Neural cell (in vitro differentiated cells): Measurements from ENCODE around the gene GFER. TPM values are rescaled to one million over a fixed set of nuclear protein-coding genes. Genes with fewer than 3 reads are reported as not detected.

Experiments used
- H2AFZ ChIP-seq: fragments of 200-600, 300-800 bp; sonication (generic), shearing (Covaris generic); 2 replicates; pipeline ENCODE4 v1.6.0; 2014; ENCODE audit warnings: low read depth, mild to moderate bottlenecking, antibody characterized with exemption, low read length, moderate library complexity
- H3F3A ChIP-seq: fragments of 200-600 bp; shearing (Covaris generic); 2 replicates; pipeline ENCODE4 v1.6.1; 2016; ENCODE audit warnings: mild to moderate bottlenecking, moderate library complexity, mixed read lengths, antibody characterized with exemption, low read length; ENCODE audit not compliant: insufficient read depth, poor library complexity, severe bottlenecking
- H3K27ac ChIP-seq: fragments of 200-600, 300-800 bp; sonication (generic), shearing (Covaris generic); 2 replicates; pipeline ENCODE4 v1.5.1; 2014; ENCODE audit warnings: mild to moderate bottlenecking, low read length, moderate library complexity
- H3K27me3 ChIP-seq: fragments of 300-800, 200-600 bp; sonication (generic), shearing (Covaris generic); 2 replicates; pipeline ENCODE4 v1.6.0; 2014; ENCODE audit warnings: mild to moderate bottlenecking, low read depth, low read length, moderate library complexity; ENCODE audit not compliant: insufficient read depth
- H3K36me3 ChIP-seq: fragments of 300-800, 200-600 bp; sonication (generic), shearing (Covaris generic); 2 replicates; pipeline ENCODE4 v1.5.1; 2014; ENCODE audit warnings: mild to moderate bottlenecking, antibody characterized with exemption, low read length, moderate library complexity; ENCODE audit not compliant: insufficient read depth
- H3K4me2 ChIP-seq: fragments of 300-800, 200-600 bp; sonication (generic), shearing (Covaris generic); 2 replicates; pipeline ENCODE4 v1.6.0; 2014; ENCODE audit warnings: mild to moderate bottlenecking, low read length
- H3K4me3 ChIP-seq: fragments of 300-800, 200-600 bp; sonication (generic), shearing (Covaris generic); 2 replicates; pipeline ENCODE4 v1.5.1; 2014; ENCODE audit warnings: mild to moderate bottlenecking, low read length, moderate library complexity
- H3K79me2 ChIP-seq: fragments of 200-600 bp; shearing (Covaris generic); replicated peaks from 2 replicates; pipeline ENCODE4 v1.6.0; 2014; ENCODE audit warnings: mild to moderate bottlenecking, low read length, moderate library complexity; ENCODE audit not compliant: insufficient read depth
- H3K9ac ChIP-seq: fragments of 300-800, 200-600 bp; sonication (generic), shearing (Covaris generic); 2 replicates; pipeline ENCODE4 v1.6.1; 2016; ENCODE audit warnings: mild to moderate bottlenecking, low read length, mixed read lengths
- H3K9me2 ChIP-seq: fragments of 200-600 bp; shearing (Covaris generic); 2 replicates; pipeline ENCODE4 v1.6.1; 2016; ENCODE audit warnings: mild to moderate bottlenecking, low read length, mixed read lengths; ENCODE audit not compliant: insufficient read depth
- H3K9me3 ChIP-seq: fragments of 200-600, 300-800 bp; sonication (generic), shearing (Covaris generic); 2 replicates; pipeline ENCODE4 v1.6.1; 2016; ENCODE audit warnings: mild to moderate bottlenecking, mixed run types, low read length, moderate library complexity, mixed read lengths
- H4K20me1 ChIP-seq: fragments of 200-600 bp; shearing (Covaris generic); 2 replicates; pipeline ENCODE4 v1.6.1; 2016; ENCODE audit warnings: mild to moderate bottlenecking, mixed run types; ENCODE audit not compliant: insufficient read depth
- EP300 ChIP-seq: fragments of 450-650 bp; conservative IDR thresholded peaks from 2 replicates; pipeline ENCODE4 v1.6.1; 2014; ENCODE audit warnings: antibody characterized with exemption, mild to moderate bottlenecking, moderate library complexity; ENCODE audit not compliant: poor library complexity, severe bottlenecking
- EZH2 ChIP-seq: fragments of 200-600, 300-800 bp; shearing (Covaris generic), sonication (generic); IDR thresholded peaks from 2 replicates; pipeline ENCODE4 v1.6.1; 2014; ENCODE audit warnings: antibody characterized with exemption, low read length, borderline replicate concordance, mild to moderate bottlenecking; ENCODE audit not compliant: insufficient read depth, poor library complexity, severe bottlenecking
- MXI1 ChIP-seq: fragments of 450-650 bp; conservative IDR thresholded peaks from 2 replicates; pipeline ENCODE4 v1.6.1; 2014; ENCODE audit warnings: antibody characterized with exemption, mild to moderate bottlenecking; ENCODE audit not compliant: poor library complexity, severe bottlenecking
- POLR2AphosphoS5 ChIP-seq: IDR thresholded peaks from 2 replicates; pipeline ENCODE4 v1.6.1; 2012
- RAD21 ChIP-seq: fragments of 450-650 bp; conservative IDR thresholded peaks from 2 replicates; pipeline ENCODE4 v1.6.1; 2014; ENCODE audit warnings: antibody characterized with exemption, mild to moderate bottlenecking, moderate library complexity
- SMC3 ChIP-seq: fragments of 450-650 bp; conservative IDR thresholded peaks from 2 replicates; pipeline ENCODE4 v1.6.1; 2014; ENCODE audit warnings: antibody characterized with exemption, mild to moderate bottlenecking, moderate library complexity; ENCODE audit not compliant: poor library complexity
- TAF1 ChIP-seq: IDR thresholded peaks from 2 replicates; pipeline ENCODE4 v1.6.1; 2012; ENCODE audit warnings: low read depth
- polyA plus RNA-seq: library from polyadenylated mRNA; depleted of rRNA; stranded (reverse); fragments of >200 nt; gene quantifications from 2 replicates; pipeline ENCODE4 v1.2.3, GENCODE V29; 2014
- TF ChIP-seq, protein P1 (sequence below): fragments of 450-650 bp; IDR thresholded peaks from 2 replicates; pipeline ENCODE4 v1.5.1; 2014; ENCODE audit warnings: antibody characterized with exemption, mild to moderate bottlenecking, moderate library complexity; ENCODE audit not compliant: poor library complexity, severe bottlenecking
- TF ChIP-seq, protein P2 (sequence below): IDR thresholded peaks from 2 replicates; pipeline ENCODE4 v1.6.1; 2012; ENCODE audit warnings: borderline replicate concordance

GFER gene
- polyA plus RNA-seq, 1 donor from 2014 or later = 37.8 TPM

DNA sequence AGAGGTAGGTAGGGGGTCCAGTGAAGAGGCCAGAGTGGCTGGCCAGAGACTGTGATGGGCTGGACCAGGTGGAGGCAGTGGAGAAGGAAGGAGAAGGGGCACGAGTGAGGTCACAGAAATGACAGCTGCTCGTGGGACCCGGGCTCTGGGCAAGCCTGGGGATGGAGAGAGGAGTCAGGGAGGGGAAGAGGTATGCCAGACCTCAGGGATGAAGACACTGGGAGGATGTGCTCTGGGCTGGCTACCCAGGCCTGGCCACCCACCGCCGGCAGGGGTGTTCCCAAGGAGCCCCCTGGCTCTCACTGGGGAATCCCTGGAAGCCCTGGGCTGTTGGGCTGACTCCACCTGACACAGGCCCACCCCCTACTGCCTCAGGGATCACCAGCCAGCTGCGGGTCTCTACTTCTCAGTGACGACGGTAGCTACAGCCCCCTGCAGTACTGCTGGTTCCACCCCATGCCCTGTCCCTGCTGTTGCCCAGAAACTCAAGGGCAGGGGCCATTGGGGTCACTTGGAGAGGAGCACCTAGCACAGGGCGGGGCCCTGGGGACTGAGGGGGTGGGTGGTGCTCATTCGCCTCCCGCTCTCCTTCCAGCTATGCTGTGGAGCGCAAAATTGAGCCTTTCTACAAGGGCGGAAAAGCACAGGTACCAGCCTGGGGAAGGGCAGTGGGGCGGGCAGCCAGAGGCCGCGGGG, 10.4 kb upstream of the GFER start:
- no peak overlapping the region for H3K9ac ChIP-seq
- H3K27me3 ChIP-seq = peaks cover 4% of the 10 kb centered on the region
- peaks cover 5% of the 10 kb centered on the region for H3K79me2 ChIP-seq
- no peaks in the 10 kb centered on the region for H3F3A ChIP-seq
- no peak for TF ChIP-seq POLR2AphosphoS5
- TF ChIP-seq, protein P1, sequence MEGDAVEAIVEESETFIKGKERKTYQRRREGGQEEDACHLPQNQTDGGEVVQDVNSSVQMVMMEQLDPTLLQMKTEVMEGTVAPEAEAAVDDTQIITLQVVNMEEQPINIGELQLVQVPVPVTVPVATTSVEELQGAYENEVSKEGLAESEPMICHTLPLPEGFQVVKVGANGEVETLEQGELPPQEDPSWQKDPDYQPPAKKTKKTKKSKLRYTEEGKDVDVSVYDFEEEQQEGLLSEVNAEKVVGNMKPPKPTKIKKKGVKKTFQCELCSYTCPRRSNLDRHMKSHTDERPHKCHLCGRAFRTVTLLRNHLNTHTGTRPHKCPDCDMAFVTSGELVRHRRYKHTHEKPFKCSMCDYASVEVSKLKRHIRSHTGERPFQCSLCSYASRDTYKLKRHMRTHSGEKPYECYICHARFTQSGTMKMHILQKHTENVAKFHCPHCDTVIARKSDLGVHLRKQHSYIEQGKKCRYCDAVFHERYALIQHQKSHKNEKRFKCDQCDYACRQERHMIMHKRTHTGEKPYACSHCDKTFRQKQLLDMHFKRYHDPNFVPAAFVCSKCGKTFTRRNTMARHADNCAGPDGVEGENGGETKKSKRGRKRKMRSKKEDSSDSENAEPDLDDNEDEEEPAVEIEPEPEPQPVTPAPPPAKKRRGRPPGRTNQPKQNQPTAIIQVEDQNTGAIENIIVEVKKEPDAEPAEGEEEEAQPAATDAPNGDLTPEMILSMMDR = no peak
- no peak for TF ChIP-seq TAF1
- TF ChIP-seq, protein P2, sequence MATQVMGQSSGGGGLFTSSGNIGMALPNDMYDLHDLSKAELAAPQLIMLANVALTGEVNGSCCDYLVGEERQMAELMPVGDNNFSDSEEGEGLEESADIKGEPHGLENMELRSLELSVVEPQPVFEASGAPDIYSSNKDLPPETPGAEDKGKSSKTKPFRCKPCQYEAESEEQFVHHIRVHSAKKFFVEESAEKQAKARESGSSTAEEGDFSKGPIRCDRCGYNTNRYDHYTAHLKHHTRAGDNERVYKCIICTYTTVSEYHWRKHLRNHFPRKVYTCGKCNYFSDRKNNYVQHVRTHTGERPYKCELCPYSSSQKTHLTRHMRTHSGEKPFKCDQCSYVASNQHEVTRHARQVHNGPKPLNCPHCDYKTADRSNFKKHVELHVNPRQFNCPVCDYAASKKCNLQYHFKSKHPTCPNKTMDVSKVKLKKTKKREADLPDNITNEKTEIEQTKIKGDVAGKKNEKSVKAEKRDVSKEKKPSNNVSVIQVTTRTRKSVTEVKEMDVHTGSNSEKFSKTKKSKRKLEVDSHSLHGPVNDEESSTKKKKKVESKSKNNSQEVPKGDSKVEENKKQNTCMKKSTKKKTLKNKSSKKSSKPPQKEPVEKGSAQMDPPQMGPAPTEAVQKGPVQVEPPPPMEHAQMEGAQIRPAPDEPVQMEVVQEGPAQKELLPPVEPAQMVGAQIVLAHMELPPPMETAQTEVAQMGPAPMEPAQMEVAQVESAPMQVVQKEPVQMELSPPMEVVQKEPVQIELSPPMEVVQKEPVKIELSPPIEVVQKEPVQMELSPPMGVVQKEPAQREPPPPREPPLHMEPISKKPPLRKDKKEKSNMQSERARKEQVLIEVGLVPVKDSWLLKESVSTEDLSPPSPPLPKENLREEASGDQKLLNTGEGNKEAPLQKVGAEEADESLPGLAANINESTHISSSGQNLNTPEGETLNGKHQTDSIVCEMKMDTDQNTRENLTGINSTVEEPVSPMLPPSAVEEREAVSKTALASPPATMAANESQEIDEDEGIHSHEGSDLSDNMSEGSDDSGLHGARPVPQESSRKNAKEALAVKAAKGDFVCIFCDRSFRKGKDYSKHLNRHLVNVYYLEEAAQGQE = no peak
- TF ChIP-seq EP300 = no peak
- H3K4me2 ChIP-seq = no peak overlapping the region
- H3K27ac ChIP-seq = no peak overlapping the region
- no peaks in the 10 kb centered on the region for H3K9me3 ChIP-seq
- H2AFZ ChIP-seq = no peak overlapping the region
- no peaks in the 10 kb centered on the region for H3K36me3 ChIP-seq
- H3K4me3 ChIP-seq = no peak overlapping the region
- no peaks in the 10 kb centered on the region for H4K20me1 ChIP-seq
- no peaks in the 10 kb centered on the region for H3K9me2 ChIP-seq

DNA sequence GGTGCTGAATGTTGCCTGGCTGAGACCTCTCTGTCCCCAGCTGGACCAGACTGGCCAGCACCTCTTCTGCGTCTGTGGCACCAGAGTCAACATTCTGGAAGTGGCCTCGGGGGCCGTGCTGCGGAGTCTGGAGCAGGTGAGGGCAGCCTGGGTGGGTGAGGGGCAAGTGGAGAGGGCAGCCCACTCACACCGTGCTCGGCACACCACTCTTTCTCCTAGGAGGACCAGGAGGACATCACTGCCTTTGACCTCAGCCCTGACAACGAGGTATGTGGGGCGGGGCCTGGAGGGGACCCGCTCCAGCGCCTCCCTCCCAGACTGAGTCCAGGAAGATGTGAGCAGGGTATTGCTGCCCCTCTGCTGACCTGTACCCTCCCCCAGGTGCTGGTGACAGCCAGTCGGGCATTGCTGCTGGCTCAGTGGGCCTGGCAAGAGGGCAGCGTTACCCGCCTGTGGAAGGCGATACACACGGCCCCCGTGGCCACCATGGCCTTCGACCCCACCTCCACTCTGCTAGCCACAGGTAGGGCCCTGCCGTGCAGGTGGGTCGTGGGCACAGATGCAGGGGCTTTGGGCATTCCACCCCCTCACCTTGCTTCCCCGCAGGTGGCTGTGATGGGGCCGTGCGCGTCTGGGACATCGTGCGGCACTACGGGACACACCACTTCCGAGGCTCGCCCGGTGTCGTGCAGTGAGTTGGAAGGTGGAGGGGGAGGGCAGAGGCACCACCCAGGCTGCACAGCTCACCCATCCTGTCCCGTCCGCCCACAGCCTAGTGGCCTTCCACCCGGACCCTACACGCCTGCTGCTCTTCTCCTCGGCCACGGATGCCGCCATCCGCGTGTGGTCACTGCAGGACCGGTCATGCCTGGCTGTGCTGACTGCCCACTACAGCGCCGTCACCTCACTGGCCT, 9.6 kb upstream of the GFER start:
- Histone ChIP-seq H3K9ac (no peak overlapping the region), H3K36me3 (no peaks in the 10 kb centered on the region), H3K9me3 (no peaks in the 10 kb centered on the region), H3K4me2 (no peak overlapping the region), H3K79me2 (peaks cover 5% of the 10 kb centered on the region), H2AFZ (no peak overlapping the region), H4K20me1 (no peaks in the 10 kb centered on the region), H3K27me3 (peaks cover 11% of the 10 kb centered on the region), H3F3A (no peaks in the 10 kb centered on the region), H3K27ac (no peak overlapping the region), H3K9me2 (no peaks in the 10 kb centered on the region), H3K4me3 (no peak overlapping the region)
- no peak for TF ChIP-seq EZH2
- TF ChIP-seq TAF1 = no peak
- TF ChIP-seq POLR2AphosphoS5 = no peak
- TF ChIP-seq, protein P2 = no peak
- TF ChIP-seq RAD21 = no peak
- TF ChIP-seq MXI1 = no peak
- no peak for TF ChIP-seq EP300
- no peak for TF ChIP-seq SMC3
- TF ChIP-seq, protein P1 = no peak
